Right renal pelvis (tissue), 4 donors: ENCODE measurements around the gene EIF4EBP3. TPM values are rescaled to one million over a fixed set of nuclear protein-coding genes. Genes with fewer than 3 reads are reported as not detected.

ENCODE experiments used
- DNase-seq, 4 donors: peaks; one replicate each; pipeline ENCODE4 v3.0.0-alpha.2; 2013; ENCODE audit warnings: low read depth in 4 of 4, low spot score in 3 of 4, missing footprints in 1 of 4
- polyA plus RNA-seq, 4 donors: library from polyadenylated mRNA; unstranded; fragments of 120-200 nt; gene quantifications; one replicate each; pipeline ENCODE4 v1.2.1, GENCODE V29; 2013; ENCODE audit not compliant: insufficient read length in 4 of 4

The EIF4EBP3 gene
- polyA plus RNA-seq = 10 to 100 TPM; 10.4 to 12.5 (median 12.0) TPM

GRCh38 chr5:140547508-140548299 lies at the start of gene EIF4EBP3:
Gene EIF4EBP3, plus strand, starts transcription at chr5:140547662. Its CDS starts 76 bp downstream, at chr5:140547738.
- peak; percentile 90 to 93 (median 91) for DNase-seq

GRCh38 chr5:140497897-140498296 lies 49.6 kb upstream of the EIF4EBP3 start:
- DNase-seq = no peak

- no peak for DNase-seq
Observed at GRCh38 chr5:140498591-140498990, 48.9 kb upstream of the EIF4EBP3 start.

GRCh38 chr5:140502834-140503233 lies 44.6 kb upstream of the EIF4EBP3 start:
- DNase-seq = no peak

GRCh38 chr5:140509898-140510297 lies 37.6 kb upstream of the EIF4EBP3 start:
- no peak for DNase-seq

GRCh38 chr5:140513124-140513523 lies 34.3 kb upstream of the EIF4EBP3 start:
- DNase-seq = no peak

GRCh38 chr5:140524003-140524402 lies 23.5 kb upstream of the EIF4EBP3 start:
- no peak for DNase-seq

- DNase-seq = no peak
Observed at GRCh38 chr5:140540227-140540626, 7.2 kb upstream of the EIF4EBP3 start.

GRCh38 chr5:140542972-140543371 lies 4.5 kb upstream of the EIF4EBP3 start:
- DNase-seq = no peak

- no peak for DNase-seq
Observed at GRCh38 chr5:140544986-140545385, 2.5 kb upstream of the EIF4EBP3 start.

GRCh38 chr5:140545606-140546005 lies 1.9 kb upstream of the EIF4EBP3 start:
- DNase-seq = no peak

- DNase-seq = no peak
Observed at GRCh38 chr5:140546851-140547507, 483 bp upstream of the EIF4EBP3 start.

- DNase-seq = no peak
Observed at GRCh38 chr5:140548300-140548688, 832 bp downstream of the EIF4EBP3 start.

GRCh38 chr5:140548791-140549190 lies 1.3 kb downstream of the EIF4EBP3 start:
- DNase-seq = no peak

GRCh38 chr5:140549237-140550144 lies 2.0 kb downstream of the EIF4EBP3 start:
- no peak for DNase-seq

GRCh38 chr5:140550147-140551079 lies 3.0 kb downstream of the EIF4EBP3 start:
- DNase-seq = no peak

- DNase-seq = no peak
Observed at GRCh38 chr5:140551872-140552271, 4.4 kb downstream of the EIF4EBP3 start.

GRCh38 chr5:140553657-140554056 lies 6.2 kb downstream of the EIF4EBP3 start:
- DNase-seq = no peak

- no peak for DNase-seq
Observed at GRCh38 chr5:140554454-140554853, 7.0 kb downstream of the EIF4EBP3 start.
